BJ (cell line): ENCODE data around the gene TBC1D3G. TPM values are rescaled to one million over a fixed set of nuclear protein-coding genes. Genes with fewer than 3 reads are reported as not detected.
"Not testable (repeated sequence)": the region's sequence is repeated elsewhere in the genome, so short reads cannot be mapped to it uniquely, and the experiment has no call there.

Experiments used
- CTCF ChIA-PET: fragments of 350-600 bp; formaldehyde crosslinking; extraction: SDS; loops from one replicate; lab custom pipeline; 2021; ENCODE audit warnings: antibody characterized with exemption, inconsistent platforms; lab: Yijun Ruan, JAX
- POLR2A ChIA-PET: fragments of 300-600 bp; sonication (Branson Sonifier 250); formaldehyde crosslinking; extraction: SDS; loops from one replicate; lab custom pipeline; 2021; ENCODE audit warnings: antibody characterized with exemption; lab: Charles Lee
- DNase-seq: peaks from one replicate; pipeline ENCODE4 v3.0.0-alpha.2; 2011; ENCODE audit warnings: low read depth
- H3K27me3 ChIP-seq: 2 replicates; pipeline ENCODE4 v1.6.0; 2011; ENCODE audit warnings: low read length; ENCODE audit not compliant: control insufficient read depth, insufficient read depth
- H3K36me3 ChIP-seq: 2 replicates; pipeline ENCODE4 v1.5.1; 2011; ENCODE audit warnings: low read length; ENCODE audit not compliant: control insufficient read depth, insufficient read depth
- H3K4me3 ChIP-seq: 2 replicates; pipeline ENCODE4 v1.5.1; 2011; ENCODE audit warnings: low read depth, mild to moderate bottlenecking, control low read depth, low read length
- polyA minus RNA-seq: library from RNA; depleted of rRNA, polyadenylated mRNA; stranded (reverse); fragments of >200 nt; gene quantifications from 2 replicates; pipeline ENCODE4 v1.2.3, GENCODE V29; 2011; rRNA and poly(A)+ RNA removed
- polyA plus RNA-seq: library from polyadenylated mRNA; depleted of rRNA; stranded (reverse); fragments of >200 nt; gene quantifications from 2 replicates; pipeline ENCODE4 v1.2.3, GENCODE V29; 2011; rRNA removed
- small RNA-seq: library from RNA; depleted of rRNA; stranded (forward); fragments of <200 nt; gene quantifications from one replicate; pipeline ENCODE3, GENCODE V24; 2012; ENCODE audit warnings: low replicate concordance, low read depth; ENCODE audit not compliant: insufficient read length

Gene TBC1D3G
- polyA plus RNA-seq = not detected in 2 replicates
- polyA minus RNA-seq = not detected in 2 replicates

DNA sequence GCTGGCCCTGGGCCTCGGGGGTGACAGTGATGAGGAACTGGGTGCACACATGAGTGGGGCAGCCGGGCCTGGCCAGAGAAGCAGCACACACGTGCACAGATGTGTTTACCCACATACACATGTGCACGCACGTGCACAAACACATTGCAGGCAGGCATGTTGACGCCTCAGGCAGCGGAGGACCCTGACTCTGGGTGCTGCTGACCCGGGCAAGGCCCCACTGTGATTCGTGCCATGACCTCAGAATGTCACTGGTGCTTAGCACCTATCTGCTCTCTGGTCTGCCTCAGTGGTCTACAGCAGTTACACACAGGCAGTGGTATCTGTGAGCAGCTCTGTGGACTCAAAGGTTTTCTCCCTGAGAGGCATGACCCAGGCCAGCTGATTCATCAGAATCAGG lies at the start of gene TBC1D3G:
TSS of gene TBC1D3G (plus strand) at position 301 of the 400 bp plus-strand sequence. CDS start 1,528 bp downstream, outside the sequence.
- H3K27me3 ChIP-seq, H3K4me3 ChIP-seq, H3K36me3 ChIP-seq, CTCF ChIA-PET, POLR2A ChIA-PET, DNase-seq: not testable (repeated sequence)

DNA sequence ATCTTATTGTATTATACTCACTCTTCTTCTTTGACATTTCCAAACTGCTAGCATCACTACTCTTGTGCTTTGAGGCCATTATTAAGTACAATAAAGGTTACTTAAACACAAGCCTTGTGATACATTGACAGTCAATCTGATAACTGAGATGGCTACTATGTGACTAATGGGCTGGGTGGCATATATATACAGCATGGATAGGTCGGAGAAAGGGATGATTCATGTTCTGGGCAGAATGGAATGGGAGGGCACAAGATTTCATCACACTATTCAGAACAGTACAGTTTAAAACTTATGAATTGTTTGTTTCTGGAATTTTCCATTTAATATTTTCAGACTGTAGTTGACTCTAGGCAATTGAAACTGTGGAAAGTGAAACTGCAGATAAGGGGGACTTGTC lies 40.4 kb upstream of the TBC1D3G start:
- H3K27me3 ChIP-seq = not testable (repeated sequence)

DNA sequence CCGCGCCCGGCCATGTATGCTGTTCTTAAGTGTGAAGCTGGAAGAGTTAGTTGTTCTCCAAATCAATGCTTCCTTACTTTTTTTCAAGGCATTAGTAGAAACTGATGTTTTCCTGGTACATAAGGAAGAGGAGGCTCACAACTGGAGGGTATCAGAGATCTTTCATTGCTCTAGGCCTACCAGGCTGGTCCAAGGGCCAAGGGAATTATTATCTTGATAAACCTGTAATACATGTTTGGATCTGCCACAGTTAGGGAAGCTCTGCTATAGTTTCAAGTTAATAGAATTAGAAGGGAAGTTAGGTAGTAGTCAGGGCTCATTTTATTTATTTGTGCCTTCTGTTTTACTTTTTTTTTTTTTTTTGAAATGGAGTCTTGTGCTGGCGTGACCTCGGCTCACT lies 39.5 kb upstream of the TBC1D3G start:
- H3K27me3 ChIP-seq, H3K4me3 ChIP-seq, CTCF ChIA-PET, POLR2A ChIA-PET, DNase-seq, H3K36me3 ChIP-seq: not testable (repeated sequence)

More for the DNA sequence above, 40.4 kb upstream of the TBC1D3G start:
- POLR2A ChIA-PET, H3K36me3 ChIP-seq, H3K4me3 ChIP-seq, CTCF ChIA-PET, DNase-seq: not testable (repeated sequence)

DNA sequence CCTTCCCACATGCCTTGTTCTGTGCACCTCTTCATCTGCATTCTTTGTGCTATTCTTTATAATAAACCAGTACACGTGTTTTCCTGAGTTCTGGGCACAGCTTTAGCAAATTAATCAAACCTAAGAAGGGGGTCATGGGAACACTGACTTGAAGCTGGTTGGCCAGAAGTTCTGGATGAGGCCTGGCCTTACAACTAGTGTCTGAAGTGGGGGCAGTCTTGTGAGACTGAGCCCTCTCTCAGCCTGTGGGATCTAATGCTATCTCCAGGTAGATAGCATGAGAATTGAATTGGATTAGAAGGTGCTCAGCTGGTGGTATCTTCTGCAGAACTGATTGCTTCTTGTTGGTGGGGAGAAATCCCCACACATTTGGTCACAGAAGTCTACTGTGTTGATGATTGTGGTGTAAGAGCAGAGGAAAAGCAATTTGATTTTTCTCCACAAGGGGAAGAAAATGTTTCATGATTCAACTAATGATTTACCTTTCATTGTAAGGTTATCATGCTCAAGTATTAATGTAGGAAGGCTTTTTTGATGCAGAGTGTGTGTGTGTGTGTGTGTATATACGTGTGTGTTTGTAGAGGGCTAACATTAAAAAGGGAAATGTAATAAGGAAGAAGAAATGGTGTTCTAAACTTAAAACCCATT lies 33.6 kb upstream of the TBC1D3G start:
- POLR2A ChIA-PET, CTCF ChIA-PET: not testable (repeated sequence)

DNA sequence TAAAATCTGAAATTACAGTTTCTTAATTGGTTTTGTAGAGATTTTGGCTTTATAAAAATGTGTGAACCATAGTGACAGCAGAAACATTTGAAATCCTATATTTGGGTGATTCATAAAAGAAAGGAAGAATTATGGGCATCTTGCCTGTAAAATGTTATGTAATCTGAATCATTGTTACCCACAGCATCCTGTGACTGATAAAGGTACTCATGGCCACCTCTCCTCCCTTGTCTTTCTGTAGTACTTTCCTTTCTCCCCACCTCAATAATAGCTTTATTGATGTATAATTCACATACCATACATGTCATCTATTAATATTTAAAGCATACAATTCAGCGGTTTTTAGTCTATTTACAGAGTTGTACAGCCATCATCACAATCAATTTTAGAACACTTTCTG lies 28.5 kb upstream of the TBC1D3G start:
- H3K36me3 ChIP-seq, CTCF ChIA-PET, POLR2A ChIA-PET, H3K27me3 ChIP-seq, H3K4me3 ChIP-seq, DNase-seq: not testable (repeated sequence)

More for the DNA sequence above, 33.6 kb upstream of the TBC1D3G start:
- H3K27me3 ChIP-seq, DNase-seq, H3K4me3 ChIP-seq, H3K36me3 ChIP-seq: not testable (repeated sequence)

DNA sequence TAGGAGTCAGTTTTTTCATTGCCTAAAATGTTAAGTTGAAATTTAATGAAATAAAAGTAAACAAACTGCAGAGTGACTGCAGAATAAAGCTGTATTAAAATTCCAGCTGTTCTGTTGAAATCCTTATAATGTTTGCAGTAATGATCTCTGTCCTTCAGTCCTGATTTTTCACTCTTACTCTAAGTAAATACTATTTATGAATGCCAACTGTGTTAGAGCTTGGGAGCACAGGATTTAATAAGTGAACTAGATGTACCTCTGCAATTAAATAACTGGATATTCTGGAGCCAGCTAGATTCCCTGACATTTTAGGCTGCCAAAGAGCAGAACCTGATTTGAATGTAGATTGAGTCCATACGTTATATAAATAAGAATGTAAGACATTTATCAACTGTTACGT lies 7.9 kb upstream of the TBC1D3G start:
- POLR2A ChIA-PET, DNase-seq, H3K27me3 ChIP-seq, H3K36me3 ChIP-seq, CTCF ChIA-PET, H3K4me3 ChIP-seq: not testable (repeated sequence)

DNA sequence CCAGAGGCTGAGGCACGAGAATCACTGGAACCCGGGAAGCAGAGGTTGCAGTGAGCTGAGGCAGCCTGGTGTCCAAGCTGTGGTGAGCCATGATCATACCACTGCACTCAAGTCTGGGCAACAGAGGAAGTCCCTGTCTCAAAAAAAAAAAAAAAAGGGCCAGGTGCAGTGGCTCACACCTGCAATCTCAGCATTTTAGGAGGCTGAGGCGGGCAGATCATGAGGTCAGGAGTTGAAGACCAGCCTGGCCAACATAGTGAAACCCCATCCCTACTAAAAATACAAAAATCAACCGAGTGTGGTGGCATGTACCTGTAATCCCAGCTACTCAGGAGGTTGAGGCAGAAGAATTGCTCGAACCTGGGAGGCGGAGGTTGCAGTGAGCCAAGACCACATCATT lies 38.8 kb downstream of the TBC1D3G start:
- POLR2A ChIA-PET, H3K36me3 ChIP-seq, H3K4me3 ChIP-seq, H3K27me3 ChIP-seq, DNase-seq, CTCF ChIA-PET: not testable (repeated sequence)

DNA sequence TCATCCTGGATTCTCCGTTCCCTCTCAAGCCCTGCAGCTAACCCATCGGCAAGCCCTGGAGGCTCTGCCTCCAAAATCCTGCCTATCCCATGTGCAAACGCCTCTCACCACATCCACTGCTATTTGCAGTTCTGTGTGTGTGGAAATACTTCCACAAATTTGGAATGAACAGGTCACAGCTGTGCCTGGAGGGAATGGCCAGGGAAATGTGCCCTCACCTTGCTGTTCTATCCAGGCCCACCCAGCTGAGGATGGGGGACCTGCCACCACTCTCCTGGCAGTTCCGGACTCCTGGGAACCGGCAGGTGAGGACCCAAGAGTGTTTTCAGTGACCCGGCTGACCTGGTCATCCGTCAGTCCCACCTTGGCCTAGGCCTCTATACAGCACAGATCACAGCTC lies 52.3 kb downstream of the TBC1D3G start:
- H3K4me3 ChIP-seq, H3K27me3 ChIP-seq, CTCF ChIA-PET, POLR2A ChIA-PET, DNase-seq, H3K36me3 ChIP-seq: not testable (repeated sequence)

Small RNAs within 50 kb of the gene (small RNA-seq; reads per million reads assigned to genes)
- gene RF00019 = not detected

Other genes with a start within 250 kb of the TBC1D3G start
- not detected in 2 replicates for gene CCL3, start 233.7 kb upstream of the TBC1D3G start, polyA plus RNA-seq
- gene CCL4, start 220.1 kb upstream of the TBC1D3G start, polyA plus RNA-seq = not detected in 2 replicates
- 1.4 and 2.3 TPM in 2 replicates for gene TBC1D3B, start 147.2 kb upstream of the TBC1D3G start, polyA plus RNA-seq
- not detected in 2 replicates for gene CCL3L1, start 127.1 kb upstream of the TBC1D3G start, polyA plus RNA-seq
- gene CCL4L2, start 112.8 kb upstream of the TBC1D3G start, polyA plus RNA-seq = not detected in 2 replicates
- 0.11 TPM in 1 of 2 replicates, not detected in the other for gene TBC1D3I, start 59.3 kb upstream of the TBC1D3G start, polyA plus RNA-seq
- not detected in 2 replicates for gene TBC1D3H, start 64.6 kb downstream of the TBC1D3G start, polyA plus RNA-seq
- gene ZNHIT3, start 162.8 kb downstream of the TBC1D3G start, polyA plus RNA-seq = 43.6 and 68.6 TPM in 2 replicates
- gene MYO19, start 211.0 kb downstream of the TBC1D3G start, polyA plus RNA-seq = 32.9 and 46.9 TPM in 2 replicates
- 3.0 and 4.3 TPM in 2 replicates for gene PIGW, start 211.1 kb downstream of the TBC1D3G start, polyA plus RNA-seq
- gene GGNBP2, start 221.0 kb downstream of the TBC1D3G start, polyA plus RNA-seq = 73.7 and 79.8 TPM in 2 replicates